ENCODE measurements around the gene P2RX6.

Gene P2RX6

DNA sequence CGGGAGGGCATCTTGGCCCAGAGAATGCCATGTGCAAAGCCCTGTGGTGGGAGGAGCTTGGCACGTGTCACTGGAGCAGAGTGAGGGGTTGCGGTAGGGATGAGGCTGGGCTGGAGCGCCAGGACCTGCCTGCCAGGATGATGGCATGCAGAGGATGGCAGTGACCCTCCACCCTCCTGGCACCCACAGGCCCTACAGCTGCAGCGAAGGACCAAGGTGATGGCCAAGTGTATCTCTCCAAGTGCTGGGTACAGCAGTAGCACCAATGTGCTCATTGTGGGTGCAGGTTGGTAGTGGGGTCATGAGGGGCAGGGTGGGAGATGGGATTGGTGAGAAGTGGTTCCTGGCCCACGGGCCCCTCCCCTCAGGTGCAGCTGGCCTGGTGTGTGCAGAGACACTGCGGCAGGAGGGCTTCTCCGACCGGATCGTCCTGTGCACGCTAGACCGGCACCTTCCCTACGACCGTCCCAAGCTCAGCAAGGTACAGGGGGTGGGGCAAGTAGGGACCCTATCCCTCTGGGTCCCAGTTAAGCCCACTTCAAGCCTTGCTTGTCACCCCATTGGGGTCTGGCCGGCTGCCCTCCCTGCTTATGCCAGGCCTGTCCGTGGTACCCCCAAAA is 40.5 kb upstream of the P2RX6 start:
- TF ChIP-seq POLR2AphosphoS5 (IDR thresholded peaks at IDR 0.05; ENCODE audit: low read depth, low read length) (no peak), FOXP2 (optimal IDR thresholded peaks at IDR 0.05; ENCODE audit: borderline replicate concordance, extremely low read depth, extremely low read length, insufficient read depth) (no peak), TAF1 (IDR thresholded peaks at IDR 0.05; ENCODE audit: borderline replicate concordance, insufficient read depth, low read length) (no peak), SIN3A (IDR thresholded peaks at IDR 0.05; ENCODE audit: borderline replicate concordance, insufficient read depth, low read length) (no peak)
- TF ChIP-seq, protein P1, sequence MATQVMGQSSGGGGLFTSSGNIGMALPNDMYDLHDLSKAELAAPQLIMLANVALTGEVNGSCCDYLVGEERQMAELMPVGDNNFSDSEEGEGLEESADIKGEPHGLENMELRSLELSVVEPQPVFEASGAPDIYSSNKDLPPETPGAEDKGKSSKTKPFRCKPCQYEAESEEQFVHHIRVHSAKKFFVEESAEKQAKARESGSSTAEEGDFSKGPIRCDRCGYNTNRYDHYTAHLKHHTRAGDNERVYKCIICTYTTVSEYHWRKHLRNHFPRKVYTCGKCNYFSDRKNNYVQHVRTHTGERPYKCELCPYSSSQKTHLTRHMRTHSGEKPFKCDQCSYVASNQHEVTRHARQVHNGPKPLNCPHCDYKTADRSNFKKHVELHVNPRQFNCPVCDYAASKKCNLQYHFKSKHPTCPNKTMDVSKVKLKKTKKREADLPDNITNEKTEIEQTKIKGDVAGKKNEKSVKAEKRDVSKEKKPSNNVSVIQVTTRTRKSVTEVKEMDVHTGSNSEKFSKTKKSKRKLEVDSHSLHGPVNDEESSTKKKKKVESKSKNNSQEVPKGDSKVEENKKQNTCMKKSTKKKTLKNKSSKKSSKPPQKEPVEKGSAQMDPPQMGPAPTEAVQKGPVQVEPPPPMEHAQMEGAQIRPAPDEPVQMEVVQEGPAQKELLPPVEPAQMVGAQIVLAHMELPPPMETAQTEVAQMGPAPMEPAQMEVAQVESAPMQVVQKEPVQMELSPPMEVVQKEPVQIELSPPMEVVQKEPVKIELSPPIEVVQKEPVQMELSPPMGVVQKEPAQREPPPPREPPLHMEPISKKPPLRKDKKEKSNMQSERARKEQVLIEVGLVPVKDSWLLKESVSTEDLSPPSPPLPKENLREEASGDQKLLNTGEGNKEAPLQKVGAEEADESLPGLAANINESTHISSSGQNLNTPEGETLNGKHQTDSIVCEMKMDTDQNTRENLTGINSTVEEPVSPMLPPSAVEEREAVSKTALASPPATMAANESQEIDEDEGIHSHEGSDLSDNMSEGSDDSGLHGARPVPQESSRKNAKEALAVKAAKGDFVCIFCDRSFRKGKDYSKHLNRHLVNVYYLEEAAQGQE (IDR thresholded peaks at IDR 0.05; ENCODE audit: insufficient read depth in 1 of 2, low read depth in 2 of 2, low read length in 2 of 2) = no peak

- no peak for TF ChIP-seq SIN3A (IDR thresholded peaks at IDR 0.05; ENCODE audit: borderline replicate concordance, insufficient read depth, low read length)
- TF ChIP-seq, protein P1 (IDR thresholded peaks at IDR 0.05; ENCODE audit: insufficient read depth in 1 of 2, low read depth in 2 of 2, low read length in 2 of 2) = no peak
- TF ChIP-seq POLR2AphosphoS5 (IDR thresholded peaks at IDR 0.05; ENCODE audit: low read depth, low read length) = no peak
- TF ChIP-seq FOXP2 (optimal IDR thresholded peaks at IDR 0.05; ENCODE audit: borderline replicate concordance, extremely low read depth, extremely low read length, insufficient read depth) = no peak
- TF ChIP-seq TAF1 (IDR thresholded peaks at IDR 0.05; ENCODE audit: borderline replicate concordance, insufficient read depth, low read length) = no peak
Observed at GRCh38 chr22:20975541-20976290, 39.2 kb upstream of the P2RX6 start.

DNA sequence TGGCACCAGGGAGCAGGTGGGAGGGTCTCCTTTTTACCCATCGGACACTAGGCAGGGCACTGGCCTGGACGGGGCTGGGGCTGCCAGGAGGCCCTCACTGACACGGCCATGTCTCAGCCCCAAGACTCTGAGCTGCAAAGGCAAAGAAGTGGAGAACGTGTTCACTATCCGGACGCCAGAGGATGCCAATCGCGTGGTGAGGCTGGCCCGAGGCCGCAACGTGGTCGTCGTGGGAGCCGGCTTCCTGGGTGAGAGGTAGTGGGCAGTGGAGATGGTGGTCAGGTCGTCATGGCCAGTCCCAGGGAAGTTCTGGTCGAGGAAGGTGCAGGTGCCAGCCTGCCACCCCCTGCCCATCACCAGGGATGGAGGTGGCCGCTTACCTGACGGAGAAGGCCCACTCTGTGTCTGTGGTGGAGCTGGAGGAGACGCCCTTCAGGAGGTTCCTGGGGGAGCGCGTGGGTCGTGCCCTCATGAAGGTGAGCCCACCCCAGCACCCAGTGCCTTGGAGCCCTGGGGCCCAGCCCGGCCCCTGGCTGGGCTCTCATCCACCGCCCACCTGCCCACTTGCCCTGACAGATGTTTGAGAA is 38.6 kb upstream of the P2RX6 start:
- TF ChIP-seq SIN3A (IDR thresholded peaks at IDR 0.05; ENCODE audit: borderline replicate concordance, insufficient read depth, low read length) (no peak), POLR2AphosphoS5 (IDR thresholded peaks at IDR 0.05; ENCODE audit: low read depth, low read length) (no peak), TAF1 (IDR thresholded peaks at IDR 0.05; ENCODE audit: borderline replicate concordance, insufficient read depth, low read length) (no peak), FOXP2 (optimal IDR thresholded peaks at IDR 0.05; ENCODE audit: borderline replicate concordance, extremely low read depth, extremely low read length, insufficient read depth) (no peak)
- TF ChIP-seq, protein P1 (IDR thresholded peaks at IDR 0.05; ENCODE audit: insufficient read depth in 1 of 2, low read depth in 2 of 2, low read length in 2 of 2) = no peak

GRCh38 chr22:20977019-20977418 is 37.9 kb upstream of the P2RX6 start:
- no peak for TF ChIP-seq SIN3A (IDR thresholded peaks at IDR 0.05; ENCODE audit: borderline replicate concordance, insufficient read depth, low read length)
- TF ChIP-seq POLR2AphosphoS5 (IDR thresholded peaks at IDR 0.05; ENCODE audit: low read depth, low read length) = no peak
- no peak for TF ChIP-seq TAF1 (IDR thresholded peaks at IDR 0.05; ENCODE audit: borderline replicate concordance, insufficient read depth, low read length)
- no peak for TF ChIP-seq FOXP2 (optimal IDR thresholded peaks at IDR 0.05; ENCODE audit: borderline replicate concordance, extremely low read depth, extremely low read length, insufficient read depth)
- TF ChIP-seq, protein P1 (IDR thresholded peaks at IDR 0.05; ENCODE audit: insufficient read depth in 1 of 2, low read depth in 2 of 2, low read length in 2 of 2) = no peak
